DMS153 treated with DMSO at 0.1 percent for 48 hours (cell line): ENCODE data around the gene LIPH.

Source experiments
- DNase-seq: peaks from one replicate; lab custom pipeline; 2025; ENCODE audit not compliant: unreplicated experiment; lab: John Stamatoyannopoulos, UW

Gene LIPH

GRCh38 chr3:185540695-185541094 lies 11.7 kb downstream of the LIPH start:
- DNase-seq = no peak

- DNase-seq = no peak
These were observed 12.5 kb downstream of the LIPH start for GRCh38 chr3:185539934-185540333.

- DNase-seq = no peak
These were observed 14.9 kb downstream of the LIPH start for GRCh38 chr3:185537369-185537970.

GRCh38 chr3:185534511-185534910 lies 17.9 kb downstream of the LIPH start:
- no peak for DNase-seq

GRCh38 chr3:185532901-185533300 lies 19.5 kb downstream of the LIPH start:
- no peak for DNase-seq

GRCh38 chr3:185530856-185531255 lies 21.5 kb downstream of the LIPH start:
- no peak for DNase-seq

GRCh38 chr3:185528532-185528931 lies 23.9 kb downstream of the LIPH start:
- DNase-seq = no peak

GRCh38 chr3:185527364-185527763 lies 25.0 kb downstream of the LIPH start:
- no peak for DNase-seq

GRCh38 chr3:185526349-185526951 lies 25.9 kb downstream of the LIPH start:
- no peak for DNase-seq

GRCh38 chr3:185521349-185522138 lies 30.8 kb downstream of the LIPH start:
- DNase-seq = no peak

- no peak for DNase-seq
These were observed 33.4 kb downstream of the LIPH start for GRCh38 chr3:185519021-185519420.

- no peak for DNase-seq
These were observed 34.8 kb downstream of the LIPH start for GRCh38 chr3:185517387-185518130.

GRCh38 chr3:185511711-185512110 lies 40.7 kb downstream of the LIPH start:
- no peak for DNase-seq

GRCh38 chr3:185508335-185508991 lies 43.9 kb downstream of the LIPH start:
- DNase-seq = no peak

GRCh38 chr3:185507883-185508282 lies 44.5 kb downstream of the LIPH start:
- no peak for DNase-seq

GRCh38 chr3:185504636-185505035 lies 47.8 kb downstream of the LIPH start:
- DNase-seq = no peak

GRCh38 chr3:185503521-185503920 lies 48.9 kb downstream of the LIPH start:
- no peak for DNase-seq

GRCh38 chr3:185502987-185503386 lies 49.4 kb downstream of the LIPH start:
- DNase-seq = no peak

GRCh38 chr3:185498503-185499396 lies 53.6 kb downstream of the LIPH start, which contains the start of gene TMEM41A:
TSS of gene TMEM41A (minus strand) at chr3:185499035. CDS start at chr3:185498961, 74 bp downstream.
- peak; percentile 81 for DNase-seq

- DNase-seq = no peak
These were observed 62.1 kb downstream of the LIPH start for GRCh38 chr3:185490241-185490640.
